Hypothalamus (tissue), 51 donors: ENCODE data around the gene TMPO.
"Not testable (repeated sequence)": the region's sequence is repeated elsewhere in the genome, so short reads cannot be mapped to it uniquely, and the experiment has no call there.

Experiments
- DNase-seq, 51 donors: peaks; one replicate each; lab custom pipeline; 2025; lab: John Stamatoyannopoulos, UW

The TMPO gene

DNA sequence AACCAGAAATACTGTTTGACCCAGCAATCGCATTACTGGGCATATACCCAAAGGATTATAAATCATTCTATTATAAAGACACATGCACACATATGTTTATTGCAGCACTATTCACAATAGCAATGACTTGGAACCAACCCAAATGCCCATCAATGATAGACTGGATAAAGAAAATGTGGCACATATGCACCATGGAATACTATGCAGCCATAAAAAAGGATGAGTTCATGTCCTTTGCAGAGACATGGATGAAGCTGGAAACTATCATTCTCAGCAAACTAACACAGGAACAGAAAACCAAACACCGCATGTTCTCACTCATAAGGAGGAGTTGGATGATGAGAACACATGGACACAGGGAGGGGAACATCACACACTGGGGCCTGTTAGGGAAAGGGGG, 61.4 kb downstream of the TMPO start:
- DNase-seq = not testable (repeated sequence)

DNA sequence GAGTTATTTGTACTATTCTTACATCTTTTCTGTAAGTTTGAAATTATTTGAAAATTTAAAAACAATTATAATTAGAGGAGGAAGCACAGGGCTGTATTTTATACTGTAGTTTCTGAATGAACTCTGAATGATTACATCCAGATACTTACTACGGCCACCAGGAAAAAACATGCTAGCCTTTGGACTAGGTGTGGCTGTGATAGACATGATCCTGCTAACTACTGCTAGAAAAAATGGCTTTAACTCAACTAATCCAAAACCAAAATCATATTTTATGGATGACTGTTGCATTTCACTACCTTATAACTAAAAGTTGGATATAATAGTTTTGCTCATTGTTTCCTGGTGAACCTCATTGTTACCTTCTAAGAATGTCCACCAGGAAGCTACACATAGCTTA, 63.0 kb downstream of the TMPO start:
- no peak for DNase-seq

DNA sequence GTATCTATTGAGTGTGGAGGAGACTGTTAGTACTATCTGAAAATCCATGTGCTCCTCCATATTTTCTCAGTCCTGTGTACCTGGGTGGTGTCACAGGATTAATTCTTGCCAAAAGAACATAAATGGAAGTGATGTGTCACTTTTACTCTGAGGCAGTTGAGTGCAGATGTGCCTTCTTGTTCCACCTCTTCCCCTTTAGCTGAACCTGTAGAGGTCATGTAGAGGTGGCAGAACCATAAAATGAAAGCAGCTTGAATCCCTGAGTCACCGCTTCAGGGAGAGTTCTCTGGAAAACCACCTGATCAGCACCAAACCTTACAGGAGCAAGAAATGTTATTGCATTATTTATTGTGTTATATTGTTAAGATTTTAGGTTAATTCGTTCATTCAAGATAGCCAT, 63.4 kb downstream of the TMPO start:
- no peak for DNase-seq

DNA sequence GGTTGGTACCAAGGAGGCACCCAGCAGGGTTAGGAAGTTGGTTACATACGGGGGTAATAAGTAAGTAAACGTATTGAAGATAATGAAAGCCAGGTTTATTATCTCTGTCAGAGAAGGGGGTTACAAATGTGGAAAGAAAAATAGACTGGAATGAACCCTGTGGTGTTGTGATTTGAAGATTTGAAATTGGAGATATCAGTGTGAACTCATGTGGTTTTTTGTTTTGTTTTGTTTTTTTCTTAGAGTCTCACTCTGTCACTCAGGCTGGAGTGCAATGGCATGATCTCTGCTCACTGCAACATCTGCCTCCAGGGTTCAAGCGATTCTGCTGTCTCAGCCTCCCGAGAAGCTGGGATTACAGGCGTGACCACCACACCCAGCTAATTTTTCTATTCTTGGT, 64.0 kb downstream of the TMPO start:
- no peak for DNase-seq

DNA sequence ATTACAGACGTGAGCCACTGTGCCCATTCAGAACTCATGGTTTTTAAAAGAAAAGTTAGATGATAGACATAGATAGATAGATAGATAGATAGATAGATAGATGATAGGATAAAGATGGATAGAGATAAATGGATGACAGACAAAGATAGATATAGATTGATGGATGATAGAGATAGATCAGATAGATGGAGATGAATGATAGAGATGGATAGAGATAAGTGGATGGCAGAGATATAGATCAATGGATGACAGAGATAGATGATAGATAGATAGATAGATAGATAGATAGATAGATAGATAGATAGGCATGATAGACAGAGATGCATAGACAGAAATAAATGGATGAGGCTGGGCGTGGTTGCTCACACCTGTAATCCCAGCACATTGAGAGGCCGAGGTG, 64.4 kb downstream of the TMPO start:
- DNase-seq = no peak

DNA sequence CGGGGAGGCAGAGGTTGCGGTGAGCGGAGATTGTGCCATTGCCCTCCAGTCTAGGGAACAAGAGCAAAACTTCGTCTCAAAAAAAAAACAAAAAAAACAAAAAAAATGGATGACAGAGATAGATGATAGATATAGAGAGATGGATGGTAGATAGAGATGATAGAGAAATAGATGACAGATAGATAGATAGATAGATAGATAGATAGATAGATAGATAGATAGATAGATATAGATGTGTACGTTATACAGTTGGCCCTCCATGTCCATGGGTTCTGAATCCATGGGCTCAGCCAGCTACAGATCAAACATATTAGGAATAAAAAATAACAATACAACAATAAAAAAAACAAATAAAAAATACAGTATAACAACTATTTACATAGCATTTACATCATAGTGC, 65.3 kb downstream of the TMPO start:
- DNase-seq = no peak

DNA sequence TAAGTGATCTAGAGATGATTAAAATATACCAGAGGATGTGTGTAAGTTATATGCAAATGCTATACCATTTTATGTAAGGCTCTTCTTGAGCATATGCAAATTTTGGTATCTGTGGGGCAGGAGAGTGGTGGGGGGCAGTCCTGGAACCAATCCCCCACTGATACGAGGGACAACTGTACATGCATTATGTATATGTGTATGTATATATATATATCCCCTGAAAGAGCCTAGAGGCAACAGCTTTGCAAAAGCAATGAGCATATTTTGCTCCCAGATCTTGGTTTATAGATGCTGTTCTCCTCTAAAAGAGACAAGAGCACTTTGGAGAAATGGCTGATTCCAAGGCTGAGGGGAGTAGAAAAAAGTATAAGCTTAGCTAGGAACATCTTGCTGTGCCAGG, 65.7 kb downstream of the TMPO start:
- DNase-seq = no peak

DNA sequence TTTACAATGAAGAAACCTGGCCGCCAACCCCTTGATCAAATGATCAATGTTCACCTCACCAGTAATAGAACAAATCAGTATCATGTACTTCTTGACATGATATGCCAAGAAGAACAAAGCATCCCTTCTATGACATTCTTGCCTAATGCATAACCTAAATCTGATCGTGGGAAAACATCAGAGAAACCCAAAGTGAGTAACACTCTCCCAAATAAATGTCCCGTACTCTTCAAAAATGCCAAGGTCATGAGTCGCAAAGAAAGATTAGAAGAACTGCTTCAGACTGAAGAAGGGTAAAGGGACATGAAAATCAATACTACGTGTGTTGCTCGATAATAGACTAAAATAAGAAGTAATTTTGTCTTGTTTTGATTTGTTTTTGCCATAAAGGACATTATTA, 66.7 kb downstream of the TMPO start:
- no peak for DNase-seq

DNA sequence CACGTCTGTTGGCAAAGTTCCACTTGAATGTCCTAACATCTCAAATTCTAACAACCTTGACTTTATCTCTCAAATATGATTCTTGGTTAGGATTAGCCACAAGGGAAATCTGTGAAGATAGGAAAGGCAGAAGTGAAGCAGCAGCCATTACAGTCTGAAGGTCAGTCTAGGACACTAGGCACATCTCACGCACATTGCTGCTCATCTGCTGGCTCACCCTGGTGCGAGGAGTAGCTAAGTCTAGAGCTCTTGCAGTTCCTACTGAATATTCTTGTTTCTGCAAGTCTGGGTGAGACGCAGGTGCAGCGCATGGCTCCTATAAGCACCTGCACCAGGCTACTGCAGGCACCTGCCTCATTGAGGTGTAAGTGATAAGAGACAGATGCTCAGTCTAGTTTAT, 71.7 kb downstream of the TMPO start:
- DNase-seq = no peak

DNA sequence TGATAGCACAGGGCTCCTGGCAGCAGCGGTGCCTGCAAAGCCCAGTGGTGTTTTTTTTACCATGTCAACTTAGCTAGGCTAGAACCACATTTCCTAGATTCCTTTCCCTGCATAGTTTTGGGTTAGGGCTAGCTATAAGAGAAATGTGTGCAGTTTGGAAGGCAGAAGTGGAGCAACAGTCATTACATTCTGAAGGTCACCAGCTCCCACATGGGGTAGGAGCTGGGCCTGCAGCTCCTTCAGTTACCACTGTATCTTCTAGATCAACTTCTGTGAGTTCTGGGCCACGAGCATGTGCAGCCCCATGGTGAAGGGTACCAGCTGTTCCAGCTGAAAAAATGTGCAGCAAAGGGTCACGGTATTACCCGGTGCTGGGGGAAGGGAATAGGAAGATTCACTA, 75.8 kb downstream of the TMPO start:
- no peak for DNase-seq

DNA sequence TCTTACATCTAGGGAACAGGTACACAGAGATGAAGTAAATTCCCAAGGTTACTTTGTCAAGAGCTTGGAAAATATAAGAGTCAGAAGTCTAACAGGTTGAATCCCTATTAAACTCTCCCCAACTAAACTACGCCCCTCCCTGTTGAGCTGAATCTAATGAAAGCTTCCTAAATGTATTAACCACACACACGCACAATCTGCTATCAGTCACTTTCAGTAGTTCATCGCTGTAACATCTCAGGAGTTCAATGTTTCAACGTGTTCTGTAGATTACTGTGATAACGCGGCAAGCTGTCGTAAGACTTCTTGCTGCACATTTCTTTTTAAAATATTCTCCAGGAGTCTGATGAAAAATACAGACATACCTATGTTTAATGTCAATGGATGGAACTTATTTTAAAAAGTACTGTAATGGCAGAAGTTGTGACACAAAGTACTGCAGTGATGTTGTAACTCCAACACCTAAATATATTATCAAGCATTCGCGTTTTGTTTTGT, 77.5 kb downstream of the TMPO start:
- DNase-seq = no peak

DNA sequence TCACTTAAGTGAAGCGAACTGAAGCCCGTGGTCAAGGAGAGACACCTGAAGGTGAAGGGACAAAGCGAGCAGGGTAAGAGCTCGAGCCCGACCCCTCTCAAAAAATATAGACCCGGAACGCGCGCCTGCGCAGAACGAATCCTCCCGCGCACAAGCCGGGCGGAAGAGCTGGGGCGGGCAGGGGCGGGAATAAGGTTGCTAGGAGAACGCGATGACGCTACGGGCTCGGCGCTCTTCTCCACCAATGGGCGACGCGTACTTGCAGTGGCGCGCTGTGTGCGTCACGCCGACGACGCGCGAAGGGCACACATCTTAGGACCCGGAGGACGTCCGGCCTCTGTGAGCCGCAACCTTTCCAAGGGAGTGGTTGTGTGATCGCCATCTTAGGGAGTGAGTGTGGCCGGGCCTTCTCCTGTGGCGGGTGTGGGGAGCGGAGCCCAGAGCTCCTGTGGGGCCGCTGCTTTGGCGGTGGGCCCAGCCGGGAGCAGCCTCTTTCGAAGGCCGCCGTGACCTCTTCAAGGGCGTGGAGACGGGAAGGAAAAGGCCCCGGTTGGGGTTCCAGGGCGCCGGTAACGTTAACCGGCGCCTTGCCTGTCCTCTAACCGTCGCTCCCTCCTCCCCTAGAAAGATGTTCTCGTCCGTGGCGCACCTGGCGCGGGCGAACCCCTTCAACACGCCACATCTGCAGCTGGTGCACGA, 78.1 kb downstream of the TMPO start, which contains the start of gene SLC25A3:
TSS of gene SLC25A3 (plus strand) at position 336 of the 699 bp plus-strand sequence. CDS start at position 629, 293 bp downstream.
- DNase-seq = peak; percentile 48 to 98 (median 94)

DNA sequence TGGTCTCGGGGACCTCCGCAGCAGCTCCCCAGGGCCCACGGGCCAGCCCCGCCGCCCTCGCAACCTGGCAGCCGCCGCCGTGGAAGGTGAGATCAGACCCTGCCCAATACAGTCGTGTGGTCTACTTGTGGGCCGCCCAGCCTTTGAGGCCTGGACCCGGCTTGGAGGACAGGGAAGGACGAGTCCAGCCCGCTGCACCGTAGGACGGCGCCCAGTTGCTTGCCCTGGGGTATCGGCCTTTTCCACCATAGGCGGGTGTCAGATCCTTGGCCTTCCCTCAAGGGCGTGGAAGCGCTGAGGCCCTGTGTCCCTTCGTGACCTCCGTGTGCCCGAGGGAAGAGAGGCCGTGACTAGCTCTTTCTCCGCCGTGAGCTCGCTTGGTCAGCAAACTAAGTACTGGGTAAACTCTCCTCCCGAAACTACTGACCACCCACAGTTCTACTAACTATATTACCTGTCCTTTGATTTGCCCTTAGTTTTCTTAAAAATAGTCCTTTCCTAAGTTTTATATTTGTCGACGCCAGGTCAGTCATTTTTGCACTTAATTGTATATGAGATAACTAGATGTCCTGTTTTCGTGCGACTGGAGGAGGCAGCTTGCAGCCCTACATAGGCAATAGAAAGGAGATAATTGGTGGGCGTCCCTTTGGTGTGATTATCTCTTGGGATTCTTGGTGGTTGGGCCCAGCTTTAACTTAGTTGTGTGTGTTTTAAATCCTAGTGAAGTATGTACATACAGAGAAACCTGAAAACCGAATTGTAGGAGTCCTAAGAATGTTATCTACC, 78.9 kb downstream of the TMPO start:
- DNase-seq = peak in 21 of 51 donors; percentile 9 to 69 (median 45)

DNA sequence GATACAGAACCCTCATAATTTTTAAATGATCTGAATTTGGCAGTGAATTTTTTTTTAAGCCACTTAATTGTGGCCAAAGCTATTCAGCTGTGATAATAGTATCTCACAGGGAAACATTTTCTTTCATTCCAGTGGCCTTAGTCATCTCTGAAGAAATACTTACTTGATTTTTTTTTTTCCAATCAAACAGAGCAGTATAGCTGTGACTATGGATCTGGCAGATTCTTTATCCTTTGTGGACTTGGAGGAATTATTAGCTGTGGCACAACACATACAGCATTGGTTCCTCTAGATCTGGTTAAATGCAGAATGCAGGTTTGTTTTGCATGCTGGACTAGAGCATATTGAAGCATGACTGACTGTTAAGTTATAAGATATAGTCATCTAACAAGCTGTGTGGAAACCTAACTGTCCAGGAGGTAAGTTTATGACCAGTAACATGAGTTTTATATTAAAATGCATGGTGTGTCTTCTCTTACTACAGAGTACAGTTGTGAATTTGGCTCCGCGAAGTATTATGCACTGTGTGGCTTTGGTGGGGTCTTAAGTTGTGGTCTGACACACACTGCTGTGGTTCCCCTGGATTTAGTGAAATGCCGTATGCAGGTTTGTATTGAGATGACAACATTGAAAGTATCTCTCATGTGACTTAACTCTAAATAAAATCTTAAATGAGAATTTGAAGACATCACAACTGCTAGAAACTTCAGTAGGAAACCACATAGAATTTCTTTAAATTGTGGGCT, 80.0 kb downstream of the TMPO start:
- no peak for DNase-seq

DNA sequence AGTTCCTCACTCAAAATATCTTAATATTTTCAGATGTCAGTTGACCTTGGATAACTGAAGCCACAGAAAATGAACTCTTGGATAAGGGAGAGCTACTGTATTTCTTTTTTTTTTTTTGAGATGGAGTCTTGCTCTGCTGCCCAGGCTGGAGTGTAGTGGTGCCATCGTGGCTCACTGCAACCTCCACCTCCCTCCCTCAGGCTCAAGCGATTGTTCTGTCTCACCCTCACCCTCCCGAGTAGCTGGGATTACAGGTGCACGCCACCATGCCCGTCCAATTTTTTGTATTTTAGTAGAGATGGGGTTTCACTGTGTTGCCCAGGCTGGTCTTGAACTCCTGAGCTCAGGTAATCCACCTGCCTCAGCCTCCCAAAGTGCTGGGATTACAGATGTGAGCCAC, 81.9 kb downstream of the TMPO start:
- DNase-seq = not testable (repeated sequence)
